ENCODE data around the gene ATP6V1G1. TPM values are rescaled to one million over a fixed set of nuclear protein-coding genes. Genes with fewer than 3 reads are reported as not detected.

The ATP6V1G1 gene
- total RNA-seq, 1 experiment from 2014 or later: 119 TPM

GRCh38 chr9:114643896-114644295 is 56.3 kb downstream of the ATP6V1G1 start:
- H2BK15ac ChIP-seq (ENCODE audit: low read depth, low read length): no peak overlapping the region
- no peak overlapping the region for H4K91ac ChIP-seq (ENCODE audit: insufficient read length, low read depth, low read length)
- Mint-ChIP-seq H3K36me3 (ENCODE audit: insufficient read depth in 1 of 3, low read depth in 3 of 3) (peaks cover 23 to 34% (median 30%) of the 10 kb centered on the region in 3 experiments), H3K27me3 (ENCODE audit: low read depth) (no peaks in the 10 kb centered on the region), H3K4me1 (no peaks in the 10 kb centered on the region), H3K27ac (no peak overlapping the region), H3K4me3 (no peak overlapping the region), H3K9me3 (peaks cover 2 to 4% of the 10 kb centered on the region in 2 experiments; a peak in 2 of 5 replicates)
- H3K56ac ChIP-seq (ENCODE audit: insufficient read length, low read depth, low read length): no peak overlapping the region
- no peak overlapping the region for H3K4ac ChIP-seq (ENCODE audit: low read depth, low read length)
- H3K14ac ChIP-seq (ENCODE audit: insufficient read depth, low read length): no peak overlapping the region
- no peaks in the 10 kb centered on the region for H3K4me1 ChIP-seq (ENCODE audit: insufficient read depth, low read length)
- no CpG with 5 or more reads among the region's 5 CpGs for WGBS (ENCODE audit: extremely low coverage, insufficient read length, low lambda C conversion rate)
- H2BK20ac ChIP-seq (ENCODE audit: low read depth, low read length, poor library complexity, severe bottlenecking): no peak overlapping the region
- no peaks in the 10 kb centered on the region for H4K20me1 ChIP-seq (ENCODE audit: control insufficient read depth, insufficient read depth, insufficient read length)
- H3T11ph ChIP-seq (ENCODE audit: low read length): no peak overlapping the region
- TF ChIP-seq CTCF (conservative IDR thresholded peaks at IDR 0.05): no peak
- no peaks in the 10 kb centered on the region for H3K79me2 ChIP-seq (ENCODE audit: insufficient read depth, low read length)
- H3K18ac ChIP-seq (ENCODE audit: insufficient read length, low read depth, low read length): no peak overlapping the region
- H2BK5ac ChIP-seq (ENCODE audit: insufficient read length, low read length): no peak overlapping the region
- no peak overlapping the region for H2AFZ ChIP-seq (ENCODE audit: low read length)
- no peak overlapping the region for H2BK120ac ChIP-seq (ENCODE audit: low read depth, low read length, poor library complexity, severe bottlenecking)
- H3K23me2 ChIP-seq (ENCODE audit: insufficient read length, low read depth, low read length, poor library complexity, severe bottlenecking): no peaks in the 10 kb centered on the region
- H3K27ac ChIP-seq (ENCODE audit: insufficient read length, low read depth, low read length): no peak overlapping the region
- H3K9ac ChIP-seq (ENCODE audit: extremely low read depth, insufficient read length, low read length): no peak overlapping the region
- no peak overlapping the region for H4K5ac ChIP-seq (ENCODE audit: insufficient read length, low read depth, low read length)
- no peak overlapping the region for H4K8ac ChIP-seq (replicated peaks; ENCODE audit: insufficient read length, low read depth, low read length)
- DNase-seq: no peak
- H3K79me1 ChIP-seq (ENCODE audit: insufficient read depth, low read depth, low read length, poor library complexity, severe bottlenecking): no peaks in the 10 kb centered on the region
- no peak overlapping the region for H3K23ac ChIP-seq (ENCODE audit: insufficient read length, low read depth, low read length)
- no peaks in the 10 kb centered on the region for H3K27me3 ChIP-seq (ENCODE audit: insufficient read depth, low read length)
- no peaks in the 10 kb centered on the region for H3K9me3 ChIP-seq (ENCODE audit: control insufficient read depth, low read depth, low read length)
- no peak overlapping the region for H3K4me2 ChIP-seq (ENCODE audit: insufficient read depth, insufficient read length, low read length)
- H2BK12ac ChIP-seq (ENCODE audit: insufficient read length, low read depth, low read length): no peak overlapping the region
- no peak overlapping the region for H2AK5ac ChIP-seq (ENCODE audit: insufficient read length, low read length)

Other genes starting within 250 kb of the ATP6V1G1 start
- gene AKNA, start 199.8 kb upstream of the ATP6V1G1 start, total RNA-seq (2021): 19.7 and 20.8 TPM in 2 replicates
- 2.2 and 2.3 TPM in 2 replicates for gene WHRN, start 82.3 kb upstream of the ATP6V1G1 start, total RNA-seq (2021)
- 9.8 TPM in 2 replicates for gene TMEM268, start 23.5 kb downstream of the ATP6V1G1 start, total RNA-seq (2021)
- not detected in 2 replicates for gene TEX53, start 70.0 kb downstream of the ATP6V1G1 start, total RNA-seq (2021)
- not detected in 2 replicates for gene TEX48, start 94.4 kb downstream of the ATP6V1G1 start, total RNA-seq (2021)
- gene TNFSF15, start 218.3 kb downstream of the ATP6V1G1 start, total RNA-seq (2021): not detected in 2 replicates